Hematopoietic multipotent progenitor cell treated with erythropoietin and hydrocortisone succinate and interleukin-3 and kit ligand, for 4 days (in vitro differentiated cells): Measurements from ENCODE around the gene KCNJ15.
"Not testable (repeated sequence)": the region's sequence is repeated elsewhere in the genome, so short reads cannot be mapped to it uniquely, and the experiment has no call there.

Experiments
- DNase-seq: peaks from one replicate; pipeline ENCODE4 v3.0.0-alpha.2; 2015

KCNJ15 gene

GRCh38 chr21:38256599-38257302, at the start of gene KCNJ15:
TSS of gene KCNJ15 (plus strand) at chr21:38256991. CDS start at chr21:38299262, 42,271 bp downstream.
- no peak for DNase-seq

DNA sequence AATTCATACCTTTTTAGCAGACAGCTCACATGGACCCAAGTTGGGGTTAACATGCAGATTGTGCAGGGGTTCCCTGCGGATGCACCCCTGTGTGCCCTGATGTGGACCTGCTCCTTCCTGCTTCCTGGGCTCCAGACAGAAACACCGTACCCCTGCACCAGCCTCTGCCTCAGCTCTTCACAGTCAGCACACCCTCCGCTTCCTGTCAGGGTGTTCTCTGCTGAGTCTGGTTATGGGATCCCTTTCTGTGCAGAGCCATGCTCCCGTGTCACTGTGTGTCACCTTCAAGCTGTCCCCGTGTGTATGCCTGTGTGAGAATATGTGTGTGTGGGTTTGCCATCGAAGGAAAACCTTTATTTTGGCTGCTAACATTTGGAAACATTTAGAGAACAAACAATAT, 48.7 kb upstream of the KCNJ15 start:
- no peak for DNase-seq

DNA sequence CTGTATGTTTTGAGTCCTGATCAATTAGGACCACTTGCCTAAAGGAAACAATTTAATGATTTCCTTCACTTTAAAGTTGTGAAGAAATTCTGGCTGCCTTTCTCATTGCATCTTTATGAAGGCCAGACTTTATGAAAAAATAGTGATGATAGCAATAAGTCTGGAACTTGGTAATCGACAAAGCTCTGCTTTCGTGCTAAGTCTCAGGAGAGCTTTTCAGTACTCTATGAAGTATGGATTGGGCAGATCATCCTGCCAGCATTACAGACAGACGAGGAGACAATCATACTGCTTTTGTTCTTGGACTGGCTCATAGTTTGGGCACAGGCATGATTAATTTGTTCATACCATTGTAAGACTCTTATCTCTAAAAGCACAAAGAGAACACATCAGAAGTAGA, 45.5 kb upstream of the KCNJ15 start:
- no peak for DNase-seq

DNA sequence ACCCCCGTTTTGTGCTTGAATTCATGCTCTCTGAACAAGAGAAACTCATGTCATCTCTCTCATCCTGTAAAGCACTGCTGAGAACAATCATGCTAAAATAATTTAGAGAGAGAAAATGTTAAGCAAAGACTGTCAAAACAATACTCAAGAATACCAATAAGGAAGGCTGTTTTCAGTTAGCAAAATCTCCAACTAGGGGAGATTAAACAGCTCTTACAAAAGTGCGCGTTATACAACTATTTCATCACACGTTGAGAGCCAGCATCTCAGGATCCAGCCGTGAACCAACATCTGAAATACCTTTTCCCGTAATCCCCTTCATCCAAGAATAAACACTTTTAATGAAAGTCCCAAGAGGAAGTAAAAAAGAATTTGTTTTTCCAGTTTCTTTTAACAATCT, 44.1 kb upstream of the KCNJ15 start:
- no peak for DNase-seq

GRCh38 chr21:38219049-38219628, 37.7 kb upstream of the KCNJ15 start:
- DNase-seq, result peak; percentile 93

- DNase-seq, result peak; percentile 77
These were observed 36.5 kb upstream of the KCNJ15 start for GRCh38 chr21:38220270-38220737.

DNA sequence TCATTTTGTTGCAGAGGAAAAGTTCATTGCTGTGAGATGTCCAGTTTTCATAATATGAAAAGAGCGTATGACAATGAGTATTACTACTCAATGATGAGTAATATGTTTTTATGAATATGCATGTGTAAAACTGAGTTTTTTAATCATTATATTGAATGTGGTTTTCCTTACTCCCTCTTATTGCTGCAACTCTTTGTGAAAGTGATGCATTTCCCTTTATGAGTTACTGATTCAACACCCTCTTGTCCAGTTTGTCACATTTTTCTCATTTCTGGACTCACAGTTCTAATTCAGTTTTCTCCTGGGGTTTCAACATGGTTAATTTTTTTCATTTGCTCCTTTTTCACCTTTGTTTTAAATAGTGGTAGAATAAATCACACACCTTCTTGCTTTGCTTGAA, 35.2 kb upstream of the KCNJ15 start:
- no peak for DNase-seq

GRCh38 chr21:38223893-38224540, 32.8 kb upstream of the KCNJ15 start:
- DNase-seq, result peak; percentile 43

DNA sequence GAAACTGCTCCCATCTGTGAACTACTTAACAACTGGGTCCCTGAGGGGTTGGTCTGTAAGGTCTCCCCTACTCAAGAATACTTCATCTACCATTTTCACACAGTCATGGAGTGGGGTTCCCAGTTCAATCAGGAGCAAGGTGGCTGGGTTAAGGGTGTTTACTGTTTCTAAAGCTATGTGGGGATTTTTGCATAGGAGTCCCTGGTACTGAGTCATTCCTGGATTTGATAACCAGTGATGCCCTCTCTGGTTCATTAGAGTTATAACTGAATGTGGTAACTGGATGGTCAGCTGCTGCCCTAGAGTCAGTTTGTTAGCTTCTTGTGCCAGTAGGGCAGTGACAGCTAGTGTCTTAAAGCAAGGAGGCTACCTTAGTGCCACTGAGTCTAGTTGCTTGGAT, 29.4 kb upstream of the KCNJ15 start:
- DNase-seq, result no peak

GRCh38 chr21:38228115-38228514, 28.7 kb upstream of the KCNJ15 start:
- DNase-seq, result no peak

DNA sequence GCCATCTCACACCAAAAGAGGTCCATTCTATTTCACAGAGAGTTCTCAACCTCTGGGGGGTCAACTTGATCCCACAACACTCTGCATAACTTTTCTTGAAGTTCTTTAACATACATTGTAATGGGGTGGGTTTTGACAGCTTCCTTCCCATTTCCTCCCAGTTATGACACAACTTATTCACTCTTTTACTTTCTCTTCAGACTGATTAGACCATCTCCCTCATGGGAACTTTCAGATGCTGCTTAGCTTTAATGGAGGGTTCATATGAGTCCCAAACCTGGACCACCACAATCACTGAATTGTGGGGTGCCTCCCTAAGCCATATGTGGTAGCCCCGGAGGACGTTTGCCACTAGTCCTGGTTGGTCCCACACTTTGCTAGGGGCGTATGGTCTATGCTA, 28.3 kb upstream of the KCNJ15 start:
- no peak for DNase-seq

DNA sequence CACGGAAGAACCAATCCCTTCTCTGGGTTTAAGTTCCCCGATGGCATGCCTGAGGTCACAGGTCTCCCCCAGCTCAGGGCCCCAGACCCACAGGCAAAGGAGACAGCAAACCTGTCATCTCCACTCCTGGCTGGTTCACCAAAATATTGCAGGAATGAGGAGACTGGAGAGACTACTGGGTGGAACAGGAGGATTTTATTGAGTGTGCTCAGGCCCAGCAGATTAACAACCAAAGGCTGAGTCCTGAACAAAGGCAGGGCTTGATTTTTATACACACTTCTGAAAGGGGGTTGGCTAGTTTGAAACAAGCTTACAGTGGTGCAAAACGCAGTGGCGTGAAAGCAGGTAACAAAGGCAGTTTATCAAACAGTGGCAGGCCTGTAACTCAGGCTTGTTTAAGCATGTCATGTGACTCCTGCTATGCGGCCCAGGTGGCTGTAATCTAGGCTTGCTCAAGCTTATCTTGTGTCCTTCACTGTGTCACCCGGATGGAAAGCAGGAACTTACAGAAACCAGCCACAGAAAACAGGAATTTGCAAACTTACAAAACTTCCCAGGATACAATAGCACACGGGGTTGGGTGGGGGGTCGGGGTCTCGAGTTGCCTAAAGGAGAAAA, 27.4 kb upstream of the KCNJ15 start:
- no peak for DNase-seq

GRCh38 chr21:38234395-38235142, 22.2 kb upstream of the KCNJ15 start:
- no peak for DNase-seq

DNA sequence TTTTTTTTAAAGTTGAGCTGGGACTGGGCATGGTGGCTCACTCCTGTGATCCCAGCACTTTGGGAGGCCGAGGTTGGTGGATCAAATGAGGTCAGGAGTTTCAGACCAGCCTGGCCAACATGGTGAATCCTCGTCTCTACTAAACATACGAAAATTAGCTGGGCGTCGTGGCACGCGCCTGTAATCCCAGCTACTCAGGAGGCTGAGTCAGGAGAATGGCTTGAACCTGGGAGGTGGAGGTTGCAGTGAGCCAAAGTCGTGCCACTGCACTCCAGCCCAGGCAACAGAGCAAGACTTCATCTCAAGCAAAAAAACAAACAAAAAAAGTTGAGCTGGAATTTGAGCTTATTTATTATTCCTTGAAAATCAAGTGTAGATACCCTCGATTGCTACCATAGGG, 21.5 kb upstream of the KCNJ15 start:
- not testable (repeated sequence) for DNase-seq

DNA sequence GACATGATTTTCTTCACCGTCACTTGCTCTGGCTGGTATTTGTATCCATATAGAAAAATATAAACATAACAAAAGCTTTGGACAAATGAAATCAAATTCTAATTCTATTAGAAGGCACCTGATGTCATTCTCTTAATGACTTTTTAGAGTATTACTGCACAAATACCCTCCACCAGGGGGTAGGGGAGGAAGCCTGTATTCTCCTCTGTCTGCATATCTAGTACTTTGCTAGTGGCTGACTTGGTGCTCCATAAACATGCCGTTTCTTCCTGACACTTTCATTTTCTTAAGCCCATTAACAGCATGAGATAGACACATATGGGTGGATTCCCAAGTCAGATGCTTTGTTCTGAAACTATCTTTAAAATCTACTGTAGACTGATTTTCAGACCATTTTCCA, 20.6 kb upstream of the KCNJ15 start:
- DNase-seq, result no peak

DNA sequence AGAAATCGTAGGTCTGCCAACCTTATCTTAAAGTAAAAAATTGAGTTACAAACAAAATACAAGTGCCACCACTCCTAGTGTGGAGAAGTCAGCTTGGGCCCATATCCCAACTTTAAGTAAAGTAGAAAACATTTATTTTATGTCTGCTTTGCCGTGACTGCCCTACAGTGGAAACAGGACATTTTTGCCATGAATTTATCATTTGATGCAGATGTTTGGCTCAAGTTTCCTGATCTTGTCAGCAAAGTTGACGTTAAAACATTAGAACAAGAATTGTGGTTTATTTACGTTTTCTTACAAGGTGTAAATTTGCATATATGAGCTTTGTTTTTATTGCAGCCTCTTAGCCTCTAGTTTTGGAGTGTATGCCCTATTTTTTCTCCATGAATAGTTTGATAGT, 17.1 kb upstream of the KCNJ15 start:
- no peak for DNase-seq

DNA sequence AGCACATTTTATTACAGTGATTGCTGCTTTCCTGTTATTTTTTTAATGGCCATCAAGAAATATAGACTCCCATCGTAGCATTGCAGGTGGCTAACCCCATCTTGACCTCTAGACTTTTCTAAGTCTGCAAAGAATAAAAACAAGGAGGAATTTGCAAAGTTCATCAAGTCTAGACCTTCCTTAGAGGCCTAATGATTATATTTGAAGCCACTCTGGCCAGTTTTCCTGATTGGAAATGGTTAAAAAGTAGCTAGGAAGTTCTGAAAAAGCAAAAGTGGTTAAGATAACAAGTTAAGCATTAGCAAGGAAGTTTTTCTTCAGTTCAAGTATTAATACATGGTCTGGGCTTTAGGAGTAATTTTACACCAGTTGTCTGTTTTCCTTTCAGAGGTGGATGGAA, 16.7 kb upstream of the KCNJ15 start:
- DNase-seq, result no peak

DNA sequence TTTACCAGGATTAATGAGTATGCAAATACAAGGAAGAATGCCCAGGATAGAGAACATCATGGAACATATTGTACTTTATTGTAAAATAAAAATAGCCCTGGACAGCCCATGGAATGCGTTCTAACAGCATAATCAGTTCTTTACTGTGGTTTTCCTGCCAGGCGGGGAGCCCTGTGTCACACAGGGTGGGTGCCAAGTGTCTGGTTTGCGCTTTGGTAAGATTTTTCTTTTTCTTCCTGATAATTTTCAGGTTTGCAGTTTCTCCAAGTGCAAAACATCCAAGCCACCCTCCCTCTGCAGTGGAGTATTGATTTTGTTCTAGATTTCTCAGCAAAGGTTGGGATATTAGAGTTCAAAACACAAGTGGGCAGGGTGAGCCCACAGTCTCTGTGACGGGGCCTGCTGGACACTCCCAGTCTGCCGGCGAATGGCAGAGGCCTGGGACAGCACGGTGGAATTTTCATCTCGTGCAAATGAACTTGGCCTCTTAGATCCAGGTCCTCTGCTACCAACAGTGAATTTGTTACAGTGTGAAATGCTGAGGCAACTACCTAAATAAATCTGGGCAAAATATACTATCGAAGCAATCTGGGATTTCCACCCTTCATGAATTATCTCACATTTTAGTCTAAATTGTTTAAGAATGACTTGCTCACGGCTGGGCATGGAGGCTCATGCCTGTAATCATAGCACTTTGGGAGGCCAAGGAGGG, 15.6 kb upstream of the KCNJ15 start:
- DNase-seq, result peak; percentile 24

GRCh38 chr21:38242061-38242460, 14.7 kb upstream of the KCNJ15 start:
- no peak for DNase-seq

- no peak for DNase-seq
These were observed 12.9 kb upstream of the KCNJ15 start for GRCh38 chr21:38243732-38244406.

DNA sequence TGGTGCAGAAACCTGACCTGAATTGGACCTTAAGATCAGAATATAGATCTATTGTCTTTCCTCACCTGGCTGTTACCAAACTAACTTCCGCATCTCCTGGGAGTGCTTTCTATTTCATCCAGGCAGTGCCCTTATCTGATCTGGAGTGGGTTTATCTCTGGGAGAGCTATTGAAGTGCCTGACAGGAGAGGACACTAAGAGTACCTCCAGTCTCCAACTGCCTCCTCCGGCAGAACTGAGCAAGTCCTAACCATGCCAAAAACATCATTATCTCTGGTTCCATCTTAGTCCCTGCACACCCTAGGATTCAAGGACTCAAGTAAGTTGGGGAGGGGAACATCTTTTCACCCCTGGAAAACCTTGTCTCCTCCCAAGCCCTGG, 12.4 kb upstream of the KCNJ15 start:
- DNase-seq, result no peak
